Measurements from ENCODE around the gene MARF1. TPM values are rescaled to one million over a fixed set of nuclear protein-coding genes. Genes with fewer than 3 reads are reported as not detected.

Gene MARF1
- total RNA-seq, 2 experiments from 2014 or later, result 72.6 to 80.2 TPM

DNA sequence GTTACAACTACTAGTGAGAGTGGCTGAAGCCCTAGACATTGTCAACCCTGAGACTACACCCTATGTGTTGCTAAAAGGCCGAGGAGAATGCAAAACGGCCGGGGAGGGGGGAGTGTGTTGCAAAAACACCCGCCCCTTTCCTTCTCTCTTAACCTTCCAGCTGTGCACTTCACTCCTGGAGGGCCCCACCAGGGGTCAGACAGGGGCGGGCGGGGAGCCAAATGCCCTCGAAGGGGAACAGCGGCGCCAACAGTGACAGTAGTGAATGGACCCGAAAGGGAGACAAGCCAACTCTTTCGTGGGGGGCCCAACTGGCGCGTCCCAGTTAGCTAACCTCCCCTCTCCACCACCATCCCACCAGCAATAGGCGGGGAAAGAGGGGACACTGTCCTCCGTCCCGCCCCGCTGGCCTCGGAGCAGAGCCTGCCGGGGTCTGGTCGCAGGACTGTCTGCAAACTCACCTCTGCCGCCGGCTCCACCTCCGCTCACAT lies 352 bp downstream of the MARF1 start:
- peak; percentile 88 for DNase-seq
- H3K4me1 Mint-ChIP-seq (ENCODE audit: low read depth), result peaks cover 66% of the 10 kb centered on the region
- CTCF ChIA-PET, result interaction anchor here (0.6 to 1.5 kb wide), 10 partner anchors 8 to 218 kb away, joined by 3 to 5 read pairs (median 4); no protein-coding TSS in a partner anchor
- intact Hi-C loops (cut with micrococcal nuclease), result loop anchor here (1.0 to 10.0 kb wide), 8 partner anchors 9 to 628 kb away; partner anchors contain the start of gene CEP20
- H3K27ac Mint-ChIP-seq, result peak overlapping the region; percentile 99
- H3K4me3 Mint-ChIP-seq, result peak overlapping the region; percentile 85
- peaks cover 14% of the 10 kb centered on the region for H3K36me3 Mint-ChIP-seq (ENCODE audit: low read depth)
- H3K9me3 Mint-ChIP-seq, result no peaks in the 10 kb centered on the region
- H3K27me3 Mint-ChIP-seq (ENCODE audit: low read depth), result no peaks in the 10 kb centered on the region

DNA sequence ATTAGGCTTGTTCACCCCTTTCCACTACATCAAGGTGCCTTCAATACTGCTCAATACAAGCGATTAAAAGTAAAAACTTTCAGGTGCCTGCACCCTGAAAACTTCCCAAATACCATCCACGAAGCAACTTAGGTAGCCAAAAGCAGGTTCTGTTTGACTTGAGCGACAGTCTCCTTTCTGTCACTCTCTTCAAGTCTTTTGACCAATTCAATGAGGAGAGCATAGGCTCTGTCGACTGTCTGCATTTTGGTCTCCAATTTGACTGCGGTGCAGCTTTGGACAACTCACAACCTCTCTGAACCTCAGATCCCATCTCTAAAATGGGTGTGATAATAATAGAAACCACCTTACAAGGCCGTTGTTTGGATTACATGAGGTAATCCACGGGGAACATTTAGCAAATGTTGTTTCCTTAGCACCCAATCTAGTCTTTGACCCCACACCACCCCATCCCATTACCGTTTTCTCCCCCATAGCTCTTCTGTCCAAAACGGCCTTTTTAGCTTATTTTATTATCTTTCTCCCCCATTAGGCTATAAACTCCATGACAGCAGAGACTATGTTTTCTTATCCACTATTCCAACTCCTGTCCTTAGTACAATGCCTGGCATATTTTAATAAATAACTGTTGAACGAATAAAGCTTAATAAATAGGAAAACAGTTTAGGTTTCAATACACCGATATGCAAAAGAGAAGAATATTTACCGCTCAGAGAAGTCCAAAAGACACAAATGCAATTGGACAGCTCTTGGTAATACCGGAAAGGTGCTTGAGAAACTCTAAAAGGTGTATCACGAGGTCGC lies 999 bp downstream of the MARF1 start:
- Mint-ChIP-seq H3K4me3 (peak overlapping the region; percentile 85), H3K9me3 (no peaks in the 10 kb centered on the region), H3K36me3 (ENCODE audit: low read depth) (peaks cover 20% of the 10 kb centered on the region), H3K4me1 (ENCODE audit: low read depth) (peaks cover 66% of the 10 kb centered on the region), H3K27ac (peak overlapping the region; percentile 99), H3K27me3 (ENCODE audit: low read depth) (no peaks in the 10 kb centered on the region)
- intact Hi-C loops (cut with micrococcal nuclease), result loop anchor here (2.0 to 10.0 kb wide), 5 partner anchors 31 to 627 kb away; partner anchors contain the start of gene CEP20
- CTCF ChIA-PET, result interaction anchor here (0.9 to 1.5 kb wide), 6 partner anchors 9 to 217 kb away, joined by 3 to 5 read pairs (median 4); no protein-coding TSS in a partner anchor
- DNase-seq, result no peak

DNA sequence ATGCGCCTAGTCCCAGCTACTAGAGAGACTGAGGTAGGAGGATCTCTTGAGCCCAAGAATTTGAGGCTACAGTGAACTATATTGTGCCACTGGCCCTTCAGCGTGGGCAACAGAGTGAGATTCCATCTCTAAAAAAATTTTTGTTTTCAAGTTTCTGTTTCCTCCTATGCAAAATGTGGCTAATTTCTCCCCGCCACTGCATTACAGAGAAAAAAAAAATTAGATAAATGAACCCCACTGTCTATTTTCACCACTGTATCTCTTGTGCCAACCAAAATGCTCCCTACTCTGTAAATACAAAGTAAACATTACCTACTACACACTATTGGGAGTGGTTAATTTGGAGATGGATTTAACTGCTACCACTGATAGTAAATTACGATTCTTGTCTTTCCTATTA lies 2.0 kb downstream of the MARF1 start:
- CTCF ChIA-PET, result no interaction called here

DNA sequence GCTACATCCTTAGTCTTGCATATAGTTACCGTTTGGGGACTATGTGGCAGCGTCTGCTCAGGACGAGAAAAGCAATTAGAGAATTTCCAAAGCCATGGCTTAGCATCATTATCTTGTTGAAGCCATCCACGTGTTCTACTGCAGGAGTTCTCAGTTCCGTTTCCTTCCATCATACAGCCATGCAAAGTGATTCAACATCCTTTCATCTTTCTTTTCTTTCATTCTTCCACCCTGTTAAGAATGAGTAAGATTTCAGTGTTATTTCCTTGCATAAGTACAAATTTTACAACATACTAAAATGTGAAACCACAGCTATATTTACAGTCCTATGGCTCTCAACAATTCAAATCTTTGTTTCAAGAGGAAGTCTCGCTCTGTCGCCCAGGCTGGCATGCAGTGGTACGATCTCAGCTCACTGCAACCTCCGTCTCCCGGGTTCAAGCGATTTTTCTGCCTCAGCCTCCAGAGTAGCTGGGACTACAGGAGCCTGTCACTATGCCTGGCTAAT lies 3.8 kb downstream of the MARF1 start:
- Mint-ChIP-seq H3K27ac (peak overlapping the region; percentile 99), H3K27me3 (ENCODE audit: low read depth) (no peaks in the 10 kb centered on the region), H3K36me3 (ENCODE audit: low read depth) (peaks cover 46% of the 10 kb centered on the region), H3K9me3 (no peaks in the 10 kb centered on the region), H3K4me3 (peak overlapping the region; percentile 59), H3K4me1 (ENCODE audit: low read depth) (peaks cover 74% of the 10 kb centered on the region)
- CTCF ChIA-PET, result interaction anchor here (1.0 kb wide), 1 partner anchor 48 kb away, joined by 3 read pairs; no protein-coding TSS in a partner anchor
- DNase-seq, result peak; percentile 66
- intact Hi-C loops (cut with micrococcal nuclease), result loop anchor here (1.0 to 5.0 kb wide), 2 partner anchors 48 to 1007 kb away; partner anchors contain the start of genes BFAR and PARN

More for the DNA sequence above, 2.0 kb downstream of the MARF1 start:
- Mint-ChIP-seq H3K4me3 (peak overlapping the region; percentile 85), H3K9me3 (no peaks in the 10 kb centered on the region), H3K4me1 (ENCODE audit: low read depth) (peaks cover 72% of the 10 kb centered on the region), H3K36me3 (ENCODE audit: low read depth) (peaks cover 30% of the 10 kb centered on the region), H3K27me3 (ENCODE audit: low read depth) (no peaks in the 10 kb centered on the region), H3K27ac (peak overlapping the region; percentile 99)
- no peak for DNase-seq
- intact Hi-C loops (cut with micrococcal nuclease), result loop anchor here (5.0 to 10.0 kb wide), 4 partner anchors 164 to 626 kb away; partner anchors contain the start of gene CEP20

DNA sequence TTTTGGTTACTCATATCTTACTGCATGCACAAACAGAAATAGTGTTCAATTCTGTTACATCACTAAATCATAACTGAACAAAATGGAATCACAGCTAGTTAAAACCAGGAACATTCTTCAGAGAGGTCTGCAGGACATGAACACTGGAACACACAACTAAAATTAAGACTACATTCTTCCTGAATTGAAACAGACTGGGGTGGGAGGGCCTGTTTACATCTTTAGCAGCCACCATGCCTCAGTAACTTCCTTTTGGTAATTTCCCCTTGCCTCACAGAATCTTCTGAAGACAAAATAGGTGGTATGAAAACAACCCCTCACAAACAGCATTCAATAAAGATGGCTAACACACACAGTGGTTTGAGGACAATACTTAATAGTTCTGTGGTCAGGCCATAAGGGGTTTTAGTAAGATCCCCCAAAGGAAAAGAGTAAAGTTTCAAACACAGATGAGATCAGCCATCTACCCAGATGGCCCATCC lies 6.5 kb downstream of the MARF1 start:
- H3K27me3 Mint-ChIP-seq (ENCODE audit: low read depth), result no peaks in the 10 kb centered on the region
- H3K36me3 Mint-ChIP-seq (ENCODE audit: low read depth), result peaks cover 60% of the 10 kb centered on the region
- CTCF ChIA-PET, result no interaction called here
- H3K27ac Mint-ChIP-seq, result peak overlapping the region; percentile 88
- intact Hi-C loops (cut with micrococcal nuclease), result loop anchor here (1.0 to 5.0 kb wide), 3 partner anchors 9 to 1004 kb away; partner anchors contain the start of genes BFAR and PARN
- peak; percentile 27 for DNase-seq
- peaks cover 77% of the 10 kb centered on the region for H3K4me1 Mint-ChIP-seq (ENCODE audit: low read depth)
- H3K9me3 Mint-ChIP-seq, result no peaks in the 10 kb centered on the region
- H3K4me3 Mint-ChIP-seq, result no peak overlapping the region

DNA sequence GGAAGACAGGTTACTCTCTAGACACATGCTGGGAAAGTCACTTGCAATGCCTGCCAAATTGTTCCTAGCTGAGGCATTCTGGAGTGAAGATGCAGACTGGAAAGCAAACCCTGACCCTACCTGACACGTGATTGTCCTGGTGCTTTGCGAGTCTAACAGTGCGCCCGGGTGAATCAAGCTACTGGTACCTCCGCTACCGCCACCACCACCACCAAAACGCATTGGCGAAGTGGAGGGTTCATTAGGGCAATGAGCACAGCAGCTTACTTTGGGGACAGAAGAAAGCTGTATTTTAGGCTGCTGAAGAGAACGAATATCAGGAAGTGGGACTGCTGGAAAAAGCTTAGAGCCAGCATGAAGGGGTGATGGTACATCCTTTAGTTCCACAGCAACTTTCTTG lies 7.0 kb downstream of the MARF1 start:
- Mint-ChIP-seq H3K27me3 (ENCODE audit: low read depth) (no peaks in the 10 kb centered on the region), H3K4me3 (no peak overlapping the region), H3K36me3 (ENCODE audit: low read depth) (peaks cover 62% of the 10 kb centered on the region), H3K27ac (peak overlapping the region; percentile 88), H3K9me3 (no peaks in the 10 kb centered on the region), H3K4me1 (ENCODE audit: low read depth) (peaks cover 72% of the 10 kb centered on the region)
- no peak for DNase-seq
- CTCF ChIA-PET, result no interaction called here
- intact Hi-C loops (cut with micrococcal nuclease), result loop anchor here (1.0 to 5.0 kb wide), 3 partner anchors 9 to 1004 kb away; partner anchors contain the start of genes BFAR and PARN

DNA sequence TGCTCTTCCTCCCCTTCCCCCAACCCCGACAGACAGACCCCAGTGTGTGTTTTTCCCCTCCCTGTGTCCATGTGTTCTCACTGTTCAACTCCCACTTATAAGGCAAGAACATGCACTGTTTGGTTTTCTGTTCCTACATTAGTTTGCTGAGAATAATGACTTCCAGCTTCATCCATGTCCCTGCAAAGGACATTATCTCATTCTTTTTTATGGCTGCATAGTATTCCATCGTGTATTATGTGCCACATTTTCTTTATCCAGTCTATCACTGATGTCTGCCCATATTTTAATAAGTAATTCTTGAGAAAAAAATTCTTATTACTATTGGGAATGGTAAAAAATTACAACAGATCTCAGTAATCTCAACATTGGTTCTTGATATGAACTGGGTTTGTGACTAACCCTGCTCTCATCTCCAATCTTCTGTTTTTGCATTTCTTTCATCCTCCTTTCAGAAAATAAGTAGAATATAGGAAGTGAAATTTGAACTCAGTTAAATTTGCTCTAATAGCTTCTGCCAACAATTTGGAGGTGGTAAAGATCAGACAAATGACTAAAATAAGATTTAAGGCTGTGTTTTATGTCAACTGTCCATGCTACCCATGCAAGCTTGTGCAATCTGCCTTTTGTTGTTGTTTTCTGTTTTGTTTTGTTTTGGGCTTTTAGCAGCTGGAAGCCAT lies 11.1 kb downstream of the MARF1 start:
- Mint-ChIP-seq H3K9me3 (no peaks in the 10 kb centered on the region), H3K4me3 (no peak overlapping the region), H3K4me1 (ENCODE audit: low read depth) (peaks cover 38% of the 10 kb centered on the region), H3K27ac (no peak overlapping the region), H3K27me3 (ENCODE audit: low read depth) (no peaks in the 10 kb centered on the region), H3K36me3 (ENCODE audit: low read depth) (peaks cover 48% of the 10 kb centered on the region)
- DNase-seq, result no peak
- CTCF ChIA-PET, result interaction anchor here (0.6 kb wide), 1 partner anchor 43 kb away, joined by 6 read pairs; no protein-coding TSS in a partner anchor
- intact Hi-C loops (cut with micrococcal nuclease), result no loop called here

DNA sequence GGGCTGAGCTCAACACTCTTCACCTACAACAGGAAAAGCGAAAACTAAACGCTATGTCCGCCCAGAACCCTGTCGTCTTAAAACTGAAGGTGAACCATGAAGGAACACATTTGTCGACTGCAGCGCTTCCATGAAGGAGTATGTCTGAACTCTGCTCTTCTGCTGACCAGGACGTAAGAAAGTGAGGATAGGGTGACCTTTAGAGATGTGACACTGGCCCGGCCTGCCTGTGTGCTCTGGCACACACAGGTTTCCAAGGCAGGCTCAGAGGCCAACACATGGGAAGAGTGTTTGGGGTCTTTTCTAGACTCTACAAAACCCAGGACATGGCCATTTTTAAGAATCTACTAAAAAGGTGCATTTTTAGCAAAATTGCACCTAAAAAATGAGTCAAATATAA lies 21.1 kb downstream of the MARF1 start:
- intact Hi-C loops (cut with micrococcal nuclease), result no loop called here
- H3K36me3 Mint-ChIP-seq (ENCODE audit: low read depth), result peaks cover 40% of the 10 kb centered on the region
- no peaks in the 10 kb centered on the region for H3K27me3 Mint-ChIP-seq (ENCODE audit: low read depth)
- CTCF ChIA-PET, result no interaction called here
- H3K4me1 Mint-ChIP-seq (ENCODE audit: low read depth), result peaks cover 3% of the 10 kb centered on the region
- no peaks in the 10 kb centered on the region for H3K9me3 Mint-ChIP-seq
- no peak overlapping the region for H3K4me3 Mint-ChIP-seq
- DNase-seq, result no peak
- no peak overlapping the region for H3K27ac Mint-ChIP-seq

DNA sequence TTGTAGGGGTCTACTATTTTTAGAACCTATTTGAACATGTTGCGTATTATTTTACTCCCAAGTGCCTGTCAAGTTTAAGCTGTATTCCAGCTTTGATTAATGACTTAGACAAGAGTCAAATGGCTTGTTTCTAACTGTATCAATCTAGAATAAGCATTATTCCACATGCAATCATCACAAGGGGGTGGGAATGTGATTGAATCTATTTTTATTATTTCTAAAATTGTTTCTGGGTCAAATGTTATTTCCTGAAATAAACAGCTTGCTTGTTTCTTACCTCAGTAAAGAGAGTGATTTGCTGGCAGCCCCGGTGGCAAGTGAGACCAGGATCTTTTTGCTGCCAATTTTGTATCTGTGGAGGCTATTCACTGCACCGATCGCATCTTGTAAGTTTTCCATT lies 21.5 kb downstream of the MARF1 start:
- Mint-ChIP-seq H3K4me3 (no peak overlapping the region), H3K36me3 (ENCODE audit: low read depth) (peaks cover 40% of the 10 kb centered on the region), H3K9me3 (no peaks in the 10 kb centered on the region), H3K4me1 (ENCODE audit: low read depth) (peaks cover 3% of the 10 kb centered on the region), H3K27me3 (ENCODE audit: low read depth) (no peaks in the 10 kb centered on the region), H3K27ac (no peak overlapping the region)
- no peak for DNase-seq
- CTCF ChIA-PET, result no interaction called here
- intact Hi-C loops (cut with micrococcal nuclease), result no loop called here

DNA sequence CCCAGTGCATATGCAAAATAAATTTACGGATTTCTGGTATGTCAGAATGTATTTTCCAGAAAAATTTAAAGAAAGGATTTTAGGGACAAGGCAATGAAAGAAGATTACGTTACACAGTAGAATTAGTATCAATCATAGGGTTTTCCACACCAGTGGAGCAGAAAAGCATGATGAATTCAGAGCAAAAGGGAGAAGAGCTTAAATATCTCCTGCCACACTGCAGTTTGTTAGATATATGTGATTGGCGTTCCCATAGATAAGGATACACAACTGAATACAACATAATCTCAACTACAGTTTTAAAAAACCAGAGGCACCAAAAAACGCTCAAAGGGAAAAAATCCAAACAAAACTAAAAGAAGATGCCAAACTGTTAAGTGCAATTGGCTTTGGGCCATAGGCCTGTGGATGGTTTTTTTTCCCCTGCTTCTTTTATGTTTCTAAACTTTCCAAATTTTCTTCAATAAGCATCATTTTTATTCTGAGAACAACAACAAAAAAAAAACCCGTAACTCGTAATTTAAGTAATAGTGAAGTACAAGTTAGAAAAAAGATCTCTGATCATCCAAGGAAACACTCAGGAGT lies 22.3 kb downstream of the MARF1 start:
- DNase-seq, result no peak
- CTCF ChIA-PET, result interaction anchor here (1.0 to 1.6 kb wide), 2 partner anchors 11 to 24 kb away, joined by 3 to 4 read pairs; no protein-coding TSS in a partner anchor
- H3K4me3 Mint-ChIP-seq, result no peak overlapping the region
- H3K4me1 Mint-ChIP-seq (ENCODE audit: low read depth), result peaks cover 3% of the 10 kb centered on the region
- no peak overlapping the region for H3K27ac Mint-ChIP-seq
- peaks cover 39% of the 10 kb centered on the region for H3K36me3 Mint-ChIP-seq (ENCODE audit: low read depth)
- no peaks in the 10 kb centered on the region for H3K27me3 Mint-ChIP-seq (ENCODE audit: low read depth)
- intact Hi-C loops (cut with micrococcal nuclease), result no loop called here
- no peaks in the 10 kb centered on the region for H3K9me3 Mint-ChIP-seq

DNA sequence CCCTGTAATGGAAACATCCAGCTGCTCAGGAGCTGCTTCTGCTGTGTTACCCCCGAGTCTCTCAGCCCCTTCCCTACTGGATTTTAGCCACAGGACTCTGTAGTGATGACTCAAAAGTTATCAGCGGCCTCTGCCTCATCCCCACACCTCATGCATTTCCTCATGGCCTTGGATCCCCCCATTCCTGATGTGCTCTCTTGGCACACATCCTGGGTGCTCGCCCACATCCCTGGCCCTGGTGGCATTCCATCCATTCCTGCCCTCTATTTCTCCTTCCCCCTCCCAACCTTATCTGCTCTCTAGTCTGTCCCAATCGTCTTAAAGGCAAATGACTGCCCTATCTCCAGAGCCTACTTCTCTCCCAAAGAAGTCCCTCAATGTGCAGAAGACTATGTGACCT lies 24.6 kb downstream of the MARF1 start:
- DNase-seq, result no peak
- H3K27me3 Mint-ChIP-seq (ENCODE audit: low read depth), result no peaks in the 10 kb centered on the region
- intact Hi-C loops (cut with micrococcal nuclease), result no loop called here
- no peaks in the 10 kb centered on the region for H3K9me3 Mint-ChIP-seq
- no peak overlapping the region for H3K4me3 Mint-ChIP-seq
- CTCF ChIA-PET, result no interaction called here
- peaks cover 29% of the 10 kb centered on the region for H3K36me3 Mint-ChIP-seq (ENCODE audit: low read depth)
- H3K4me1 Mint-ChIP-seq (ENCODE audit: low read depth), result no peaks in the 10 kb centered on the region
- no peak overlapping the region for H3K27ac Mint-ChIP-seq

All from activated naive CD4-positive, alpha-beta T cell treated with anti-CD3 and anti-CD28 coated beads for 36 hours (primary cell).